Measurements from ENCODE around the gene MARS2. TPM values are rescaled to one million over a fixed set of nuclear protein-coding genes. Genes with fewer than 3 reads are reported as not detected.

MARS2 gene
- total and polyA plus RNA-seq, 4 donors = 3.7 to 12.3 (median 8.6) TPM

- peaks cover 0 to 9% (median 3%) of the 10 kb centered on the region in 4 donors for H3K9me3 ChIP-seq (ENCODE audit: control insufficient read depth in 4 of 4, low read length in 3 of 4)
- H3K36me3 ChIP-seq (ENCODE audit: control insufficient read depth in 4 of 4, insufficient read depth in 3 of 4, low read depth in 1 of 4, low read length in 3 of 4) = no peaks in the 10 kb centered on the region
- TF ChIP-seq TAF1 (conservative IDR thresholded peaks at IDR 0.05) (no peak), YY1 (IDR thresholded peaks at IDR 0.05) (no peak), RAD21 (IDR thresholded peaks at IDR 0.05) (no peak), REST (IDR thresholded peaks at IDR 0.05) (no peak), RXRA (IDR thresholded peaks at IDR 0.05) (no peak), FOXA1 (IDR thresholded peaks at IDR 0.05) (no peak), ZBTB33 (IDR thresholded peaks at IDR 0.05) (no peak), SP1 (IDR thresholded peaks at IDR 0.05) (no peak), ATF3 (IDR thresholded peaks at IDR 0.05) (no peak), HNF4G (IDR thresholded peaks at IDR 0.05) (no peak), HNF4A (conservative IDR thresholded peaks at IDR 0.05) (no peak), CTCF (IDR thresholded peaks at IDR 0.05; ENCODE audit: low read depth, low read length, missing input control) (no peak), FOXA2 (IDR thresholded peaks at IDR 0.05) (no peak), NR2F2 (IDR thresholded peaks at IDR 0.05) (no peak), JUND (IDR thresholded peaks at IDR 0.05) (no peak), MAX (IDR thresholded peaks at IDR 0.05) (no peak), EGR1 (IDR thresholded peaks at IDR 0.05; ENCODE audit: low read depth in 2 of 2) (no peak), GABPA (IDR thresholded peaks at IDR 0.05 in 1 of 2, conservative IDR thresholded peaks at IDR 0.05 in 1 of 2) (no peak)
- H3K9ac ChIP-seq (ENCODE audit: low read depth in 1 of 2, low read length in 2 of 2) = no peak overlapping the region
- no peak overlapping the region for H3K27ac ChIP-seq (ENCODE audit: low read depth in 1 of 2, low read length in 2 of 2)
- DNase-seq (ENCODE audit: low spot score) = no peak
- H3K4me1 ChIP-seq (ENCODE audit: control insufficient read depth in 4 of 4, insufficient read depth in 4 of 4, low read length in 3 of 4) = no peaks in the 10 kb centered on the region
- no peak overlapping the region for H3K4me3 ChIP-seq (ENCODE audit: low read depth in 1 of 3, low read length in 3 of 3)
- no peaks in the 10 kb centered on the region for H3K27me3 ChIP-seq (ENCODE audit: control insufficient read depth in 4 of 4, insufficient read depth in 4 of 4, low read length in 3 of 4)
Measured at GRCh38 chr2:197669077-197669476, 36.1 kb upstream of the MARS2 start.
